HG03342 (cell line): ENCODE data around the gene MICOS13.

Experiments
- ATAC-seq: cut with Tn5 transposase; IDR thresholded peaks from one replicate; pipeline ENCODE4 v1.9.1; 2021; ENCODE audit warnings: mild to moderate bottlenecking, moderate library complexity; ENCODE audit not compliant: unreplicated experiment

Gene MICOS13

DNA sequence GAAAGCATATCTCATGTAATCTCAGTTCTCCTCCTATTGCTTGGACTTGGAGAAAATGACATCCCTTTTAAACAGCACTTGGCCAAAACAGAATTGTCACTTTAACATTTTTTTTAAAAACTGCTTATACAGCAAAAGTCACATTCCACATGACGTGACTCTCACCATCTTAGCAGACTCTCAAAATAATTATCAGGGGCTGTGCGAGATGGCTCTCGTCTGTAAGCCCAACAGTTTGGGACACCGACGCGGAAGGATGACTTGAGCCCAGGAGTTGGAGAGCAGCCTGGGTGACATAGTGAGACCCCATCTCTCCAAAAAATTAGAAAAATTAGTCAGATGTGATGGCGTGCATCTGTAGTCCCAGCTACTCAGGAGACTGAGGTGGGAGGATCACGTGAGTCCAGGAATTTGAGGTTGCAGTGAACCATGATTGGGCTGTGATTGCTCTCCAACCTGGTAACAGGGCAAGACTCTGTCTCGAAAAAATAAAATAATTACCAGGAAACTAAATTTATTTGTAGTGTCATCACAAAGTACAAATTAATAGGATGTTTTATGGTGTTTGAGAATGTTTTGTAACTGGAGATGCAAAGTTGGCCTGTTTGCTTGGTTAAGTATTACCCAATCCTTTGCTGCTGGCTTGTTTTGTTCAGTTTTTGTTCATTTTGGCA is 48.6 kb downstream of the MICOS13 start:
- ATAC-seq, result no peak

DNA sequence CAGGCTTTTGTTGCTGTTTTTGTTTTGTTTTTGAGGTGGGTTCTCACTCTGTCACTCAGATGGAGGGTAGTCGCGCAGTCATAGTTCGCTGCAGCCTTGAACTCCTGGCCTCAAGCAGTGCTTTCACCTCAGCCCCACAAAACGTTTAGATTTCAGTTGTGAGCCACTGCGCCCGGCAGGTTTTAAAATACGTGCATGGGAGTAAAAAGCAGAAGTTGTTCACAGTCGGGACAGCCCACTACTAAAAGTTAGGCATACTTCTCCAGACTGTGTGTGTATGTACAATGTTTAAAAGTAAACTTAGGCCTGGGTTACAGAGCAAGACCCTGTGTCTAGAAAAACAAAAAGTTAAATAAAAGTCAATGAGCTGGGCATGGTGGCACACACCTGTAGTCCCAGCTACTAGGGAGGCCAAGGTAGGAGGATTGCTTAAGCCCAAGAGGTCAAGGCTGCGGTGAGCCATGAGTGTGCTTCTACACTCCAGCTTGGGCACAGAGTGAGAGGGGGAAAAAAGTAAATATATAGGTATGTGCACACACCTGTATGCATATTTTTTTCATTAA is 51.3 kb downstream of the MICOS13 start:
- ATAC-seq, result no peak

- ATAC-seq, result no peak
Measured at GRCh38 chr19:5628461-5628860, 51.9 kb downstream of the MICOS13 start.
